Esophagus squamous epithelium (tissue), 4 donors: ENCODE data around the gene NFX1.

Source experiments
- POLR2A ChIP-seq, 4 donors: fragments of 450-650 bp; IDR thresholded peaks; one replicate each; pipeline ENCODE4 v1.6.1; 2017; ENCODE audit warnings: antibody characterized with exemption in 4 of 4, mild to moderate bottlenecking in 4 of 4, moderate library complexity in 3 of 4
- TF ChIP-seq, protein P1 (sequence below), 6 experiments: fragments of 450-650 bp in 4 of 6; fragments of 200-600 bp in 2 of 6; sonication (generic) in 2 of 6; IDR thresholded peaks; one replicate each; pipeline ENCODE4 v1.5.1; 2016 to 2019; ENCODE audit warnings: antibody characterized with exemption in 6 of 6, mild to moderate bottlenecking in 4 of 6, moderate library complexity in 4 of 6

DNA sequence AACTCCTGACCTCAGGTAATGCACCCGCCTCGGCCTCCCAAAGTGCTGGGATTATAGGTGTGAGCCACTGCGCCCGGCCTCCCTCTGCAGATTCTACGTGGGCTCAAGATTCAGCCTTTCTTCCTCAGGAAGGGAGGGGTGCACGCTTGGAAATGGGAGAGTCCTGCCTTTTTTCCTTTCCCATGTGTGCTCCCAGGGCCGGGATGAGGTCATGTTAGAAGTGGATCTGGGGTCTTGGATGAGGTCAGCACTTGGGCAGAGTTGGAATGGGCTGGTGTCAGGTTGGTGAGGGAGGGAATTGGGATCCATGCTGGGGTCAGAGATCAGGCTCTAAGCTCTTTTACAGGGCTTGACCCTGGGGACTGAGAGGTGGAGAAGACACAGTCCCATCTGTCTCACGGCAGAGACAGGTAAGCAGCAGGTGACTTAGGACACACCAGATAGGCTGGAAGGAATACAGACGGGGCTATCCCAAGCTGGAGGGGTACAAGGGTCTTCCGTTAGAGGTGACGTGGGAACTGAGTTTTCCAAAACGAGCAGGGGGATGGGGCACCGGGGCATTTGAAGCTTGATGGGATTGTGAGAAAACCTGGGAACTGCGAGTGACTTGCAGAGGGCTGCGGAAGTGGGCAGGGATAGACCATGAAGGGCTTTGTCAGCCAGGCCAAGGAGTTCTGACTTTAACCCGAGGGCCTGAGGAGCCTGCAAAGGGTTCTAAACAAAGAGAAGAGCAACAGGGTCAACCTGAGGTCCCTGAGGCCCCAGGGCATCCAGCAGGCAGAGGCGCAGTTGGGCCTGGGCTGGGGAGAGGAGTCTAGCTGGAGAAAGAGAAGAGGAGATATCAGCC lies 113.8 kb downstream of the NFX1 start:
- TF ChIP-seq POLR2A (IDR thresholded peaks at IDR 0.05): no peak
- TF ChIP-seq, protein P1, sequence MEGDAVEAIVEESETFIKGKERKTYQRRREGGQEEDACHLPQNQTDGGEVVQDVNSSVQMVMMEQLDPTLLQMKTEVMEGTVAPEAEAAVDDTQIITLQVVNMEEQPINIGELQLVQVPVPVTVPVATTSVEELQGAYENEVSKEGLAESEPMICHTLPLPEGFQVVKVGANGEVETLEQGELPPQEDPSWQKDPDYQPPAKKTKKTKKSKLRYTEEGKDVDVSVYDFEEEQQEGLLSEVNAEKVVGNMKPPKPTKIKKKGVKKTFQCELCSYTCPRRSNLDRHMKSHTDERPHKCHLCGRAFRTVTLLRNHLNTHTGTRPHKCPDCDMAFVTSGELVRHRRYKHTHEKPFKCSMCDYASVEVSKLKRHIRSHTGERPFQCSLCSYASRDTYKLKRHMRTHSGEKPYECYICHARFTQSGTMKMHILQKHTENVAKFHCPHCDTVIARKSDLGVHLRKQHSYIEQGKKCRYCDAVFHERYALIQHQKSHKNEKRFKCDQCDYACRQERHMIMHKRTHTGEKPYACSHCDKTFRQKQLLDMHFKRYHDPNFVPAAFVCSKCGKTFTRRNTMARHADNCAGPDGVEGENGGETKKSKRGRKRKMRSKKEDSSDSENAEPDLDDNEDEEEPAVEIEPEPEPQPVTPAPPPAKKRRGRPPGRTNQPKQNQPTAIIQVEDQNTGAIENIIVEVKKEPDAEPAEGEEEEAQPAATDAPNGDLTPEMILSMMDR (IDR thresholded peaks at IDR 0.05): no peak
